Fibroblast of lung (primary cell): Measurements from ENCODE around the gene DAPK1. TPM values are rescaled to one million over a fixed set of nuclear protein-coding genes. Genes with fewer than 3 reads are reported as not detected.

ENCODE experiments used
- DNase-seq, 2 donors: peaks; one replicate each; pipeline versions ENCODE4 v3.0.0 to v3.0.0-alpha.2; 2010; ENCODE audit warnings: low read depth in 2 of 2
- H2AFZ ChIP-seq: 2 replicates; pipeline ENCODE4 v1.5.1; 2012; ENCODE audit warnings: low read length, control low read depth, inconsistent platforms
- H3K27ac ChIP-seq: 2 replicates; pipeline ENCODE4 v1.5.1; 2011; ENCODE audit warnings: low read length, control low read depth; ENCODE audit not compliant: insufficient read depth
- H3K27me3 ChIP-seq: 2 replicates; pipeline ENCODE4 v1.5.1; 2011; ENCODE audit warnings: mild to moderate bottlenecking, low read length; ENCODE audit not compliant: control insufficient read depth, insufficient read depth
- H3K36me3 ChIP-seq: 2 replicates; pipeline ENCODE4 v1.5.1; 2011; ENCODE audit warnings: low read length; ENCODE audit not compliant: control insufficient read depth, insufficient read depth
- H3K4me1 ChIP-seq: 2 replicates; pipeline ENCODE4 v1.5.1; 2011; ENCODE audit warnings: low read length; ENCODE audit not compliant: control insufficient read depth, insufficient read depth; ENCODE audit errors: extremely low read depth
- H3K4me2 ChIP-seq: 2 replicates; pipeline ENCODE4 v1.5.1; 2011; ENCODE audit warnings: low read length, control low read depth; ENCODE audit not compliant: insufficient read depth; ENCODE audit errors: extremely low read depth
- H3K4me3 ChIP-seq, 4 experiments: fragments of 200-600 bp in 1 of 4; sonication (generic) in 1 of 4; replicated peaks in 1 of 4; 2 replicates each; pipeline ENCODE4 v1.5.1; 2011 to 2016; ENCODE audit warnings: low read length in 4 of 4, low read depth in 3 of 4, mild to moderate bottlenecking in 3 of 4, control low read depth in 2 of 4, inconsistent platforms in 1 of 4, mixed read lengths in 1 of 4; ENCODE audit not compliant: insufficient read depth in 1 of 4; ENCODE audit errors: control extremely low read depth in 1 of 4
- H3K79me2 ChIP-seq: 2 replicates; pipeline ENCODE4 v1.5.1; 2012; ENCODE audit warnings: mild to moderate bottlenecking, low read length, inconsistent platforms; ENCODE audit not compliant: control insufficient read depth, insufficient read depth
- H3K9ac ChIP-seq: 2 replicates; pipeline ENCODE4 v1.5.1; 2011; ENCODE audit warnings: mild to moderate bottlenecking, low read length, control low read depth; ENCODE audit not compliant: insufficient read depth
- H3K9me3 ChIP-seq: 2 replicates; pipeline ENCODE4 v1.5.1; 2012; ENCODE audit warnings: low read depth, low read length; ENCODE audit not compliant: control insufficient read depth, insufficient read depth
- H4K20me1 ChIP-seq: 2 replicates; pipeline ENCODE4 v1.5.1; 2011; ENCODE audit warnings: low read length; ENCODE audit not compliant: control insufficient read depth, insufficient read depth; ENCODE audit errors: extremely low read depth
- CTCF ChIP-seq, 2 donors: IDR thresholded peaks in 1 of 2; conservative IDR thresholded peaks in 1 of 2; 1 replicate in 1 of 2; 2 replicates in 1 of 2; pipeline ENCODE4 v1.5.1; 2011 to 2012; ENCODE audit warnings: low read length in 2 of 2, control low read depth in 1 of 2, inconsistent platforms in 1 of 2, low read depth in 1 of 2, mild to moderate bottlenecking in 1 of 2
- EZH2 ChIP-seq: IDR thresholded peaks from 2 replicates; pipeline ENCODE4 v1.5.1; 2012; ENCODE audit warnings: low read length, control low read depth, mild to moderate bottlenecking; ENCODE audit errors: missing control alignments
- polyA plus RNA-seq, 2 donors: library from polyadenylated mRNA; depleted of rRNA in 1 of 2; stranded (reverse) in 1 of 2; unstranded in 1 of 2; fragments of >200 nt; gene quantifications; 2 replicates each; pipeline ENCODE4 v1.2.1, GENCODE V29; 2011 to 2012; ENCODE audit warnings: missing spikeins in 1 of 2
- total RNA-seq: library from RNA; depleted of rRNA; stranded (reverse); fragments of >200 nt; gene quantifications from 2 replicates; pipeline ENCODE4 v1.2.1, GENCODE V29; 2014

The DAPK1 gene
- total and polyA plus RNA-seq, 2 donors (not counting 1 experiment from before 2014, with no cell fraction given), result 1.1 to 15.5 TPM

- no peak overlapping the region for H3K9ac ChIP-seq
- H3K4me2 ChIP-seq, result no peak overlapping the region
- DNase-seq, result no peak
- H3K27ac ChIP-seq, result no peak overlapping the region
- no peak overlapping the region for H2AFZ ChIP-seq
- H3K27me3 ChIP-seq, result no peaks in the 10 kb centered on the region
- H4K20me1 ChIP-seq, result no peaks in the 10 kb centered on the region
- H3K4me3 ChIP-seq, result no peak overlapping the region
- H3K36me3 ChIP-seq, result no peaks in the 10 kb centered on the region
- no peaks in the 10 kb centered on the region for H3K9me3 ChIP-seq
- peaks cover 3% of the 10 kb centered on the region for H3K4me1 ChIP-seq
- TF ChIP-seq EZH2 (no peak), CTCF (conservative IDR thresholded peaks at IDR 0.05 in 1 of 2, IDR thresholded peaks at IDR 0.05 in 1 of 2; ENCODE audit: low read depth in 1 of 2, low read length in 2 of 2) (no peak)
- no peaks in the 10 kb centered on the region for H3K79me2 ChIP-seq
Observed at GRCh38 chr9:87683751-87684626, 186.3 kb downstream of the DAPK1 start.

GRCh38 chr9:87684627-87685219 is 187.1 kb downstream of the DAPK1 start:
- no peak overlapping the region for H3K9ac ChIP-seq
- no peaks in the 10 kb centered on the region for H4K20me1 ChIP-seq
- no peak overlapping the region for H2AFZ ChIP-seq
- H3K79me2 ChIP-seq, result no peaks in the 10 kb centered on the region
- H3K4me1 ChIP-seq, result peaks cover 3% of the 10 kb centered on the region
- H3K36me3 ChIP-seq, result no peaks in the 10 kb centered on the region
- no peaks in the 10 kb centered on the region for H3K27me3 ChIP-seq
- DNase-seq, result peak; percentile 17 to 46
- H3K4me2 ChIP-seq, result no peak overlapping the region
- peak; percentile 62 to 76 for TF ChIP-seq CTCF (conservative IDR thresholded peaks at IDR 0.05 in 1 of 2, IDR thresholded peaks at IDR 0.05 in 1 of 2; ENCODE audit: low read depth in 1 of 2, low read length in 2 of 2)
- TF ChIP-seq EZH2, result no peak
- H3K4me3 ChIP-seq, result no peak overlapping the region
- H3K9me3 ChIP-seq, result no peaks in the 10 kb centered on the region
- no peak overlapping the region for H3K27ac ChIP-seq

GRCh38 chr9:87685441-87685840 is 187.8 kb downstream of the DAPK1 start:
- no peaks in the 10 kb centered on the region for H3K9me3 ChIP-seq
- H3K9ac ChIP-seq, result no peak overlapping the region
- no peak for TF ChIP-seq CTCF (conservative IDR thresholded peaks at IDR 0.05 in 1 of 2, IDR thresholded peaks at IDR 0.05 in 1 of 2; ENCODE audit: low read depth in 1 of 2, low read length in 2 of 2)
- TF ChIP-seq EZH2, result no peak
- no peak overlapping the region for H2AFZ ChIP-seq
- peaks cover 3% of the 10 kb centered on the region for H3K4me1 ChIP-seq
- H3K36me3 ChIP-seq, result no peaks in the 10 kb centered on the region
- H3K27me3 ChIP-seq, result no peaks in the 10 kb centered on the region
- H3K4me2 ChIP-seq, result no peak overlapping the region
- no peak overlapping the region for H3K4me3 ChIP-seq
- no peaks in the 10 kb centered on the region for H4K20me1 ChIP-seq
- H3K27ac ChIP-seq, result no peak overlapping the region
- DNase-seq, result peak; percentile 36 to 52
- no peaks in the 10 kb centered on the region for H3K79me2 ChIP-seq
